Peyer's patch (tissue), 4 donors: Measurements from ENCODE around the gene CRISP3.

Experiments
- POLR2A ChIP-seq, 2 donors: fragments of 450-650 bp; IDR thresholded peaks; one replicate each; pipeline ENCODE4 v1.5.1; 2017; ENCODE audit warnings: antibody characterized with exemption in 2 of 2, mild to moderate bottlenecking in 2 of 2, moderate library complexity in 2 of 2
- TF ChIP-seq, protein P1 (sequence below), 6 experiments: fragments of 450-650 bp in 4 of 6; fragments of 200-600 bp in 2 of 6; sonication (generic) in 1 of 6; IDR thresholded peaks; one replicate each; pipeline ENCODE4 v1.5.1; 2017 to 2019; ENCODE audit warnings: antibody characterized with exemption in 6 of 6, mild to moderate bottlenecking in 3 of 6, moderate library complexity in 1 of 6

DNA sequence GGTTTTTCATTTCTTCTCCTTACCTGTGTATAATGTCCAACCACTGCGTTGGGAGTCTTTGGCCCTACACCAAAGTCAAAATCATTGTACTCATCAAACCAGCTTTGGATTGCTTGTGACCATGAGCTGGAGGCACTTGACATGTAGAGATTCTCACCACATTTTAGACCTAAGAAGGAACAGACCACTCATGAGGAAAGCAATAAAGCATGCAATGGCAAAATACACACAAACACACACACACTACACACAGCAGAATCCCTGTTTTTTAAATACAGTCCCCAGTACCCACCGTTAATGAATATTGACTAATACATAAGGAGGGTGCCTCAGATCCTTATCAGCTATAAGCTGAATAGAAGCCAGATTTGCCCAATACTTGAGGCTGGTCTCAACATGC lies 10.5 kb downstream of the CRISP3 start:
- TF ChIP-seq, protein P1, sequence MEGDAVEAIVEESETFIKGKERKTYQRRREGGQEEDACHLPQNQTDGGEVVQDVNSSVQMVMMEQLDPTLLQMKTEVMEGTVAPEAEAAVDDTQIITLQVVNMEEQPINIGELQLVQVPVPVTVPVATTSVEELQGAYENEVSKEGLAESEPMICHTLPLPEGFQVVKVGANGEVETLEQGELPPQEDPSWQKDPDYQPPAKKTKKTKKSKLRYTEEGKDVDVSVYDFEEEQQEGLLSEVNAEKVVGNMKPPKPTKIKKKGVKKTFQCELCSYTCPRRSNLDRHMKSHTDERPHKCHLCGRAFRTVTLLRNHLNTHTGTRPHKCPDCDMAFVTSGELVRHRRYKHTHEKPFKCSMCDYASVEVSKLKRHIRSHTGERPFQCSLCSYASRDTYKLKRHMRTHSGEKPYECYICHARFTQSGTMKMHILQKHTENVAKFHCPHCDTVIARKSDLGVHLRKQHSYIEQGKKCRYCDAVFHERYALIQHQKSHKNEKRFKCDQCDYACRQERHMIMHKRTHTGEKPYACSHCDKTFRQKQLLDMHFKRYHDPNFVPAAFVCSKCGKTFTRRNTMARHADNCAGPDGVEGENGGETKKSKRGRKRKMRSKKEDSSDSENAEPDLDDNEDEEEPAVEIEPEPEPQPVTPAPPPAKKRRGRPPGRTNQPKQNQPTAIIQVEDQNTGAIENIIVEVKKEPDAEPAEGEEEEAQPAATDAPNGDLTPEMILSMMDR (IDR thresholded peaks at IDR 0.05) = no peak
- no peak for TF ChIP-seq POLR2A (IDR thresholded peaks at IDR 0.05)
